MCF 10A (cell line): ENCODE results near the gene SLC35F4. TPM values are rescaled to one million over a fixed set of nuclear protein-coding genes. Genes with fewer than 3 reads are reported as not detected.
"Not testable (repeated sequence)": the region's sequence is repeated elsewhere in the genome, so short reads cannot be mapped to it uniquely, and the experiment has no call there.

ENCODE experiments used
- BruUV-seq: library from RNA; stranded (reverse); fragments of 400-500 nt; replicated peaks from 2 replicates; lab custom pipeline; 2021; lab: Mats Ljungman, UMichigan
- CTCF ChIA-PET: fragments of 300-600 bp; sonication (Branson Sonifier 250); formaldehyde crosslinking; extraction: SDS; loops from one replicate; lab custom pipeline; 2021; ENCODE audit warnings: antibody characterized with exemption, inconsistent platforms; lab: Yijun Ruan, JAX
- POLR2A ChIA-PET: fragments of 300-600, 350-650 bp; sonication (Branson Sonifier 250); formaldehyde crosslinking; extraction: SDS; loops from one replicate; lab custom pipeline; 2020; ENCODE audit warnings: antibody characterized with exemption, inconsistent platforms; lab: Yijun Ruan, JAX
- DNase-seq: peaks from one replicate; pipeline ENCODE4 v3.0.0-alpha.2; 2018; ENCODE audit not compliant: unreplicated experiment
- H3K27ac Mint-ChIP-seq: one replicate; pipeline ENCODE4 v1.8.0; 2022; ENCODE audit warnings: mild to moderate bottlenecking, low read depth, mixed read lengths; ENCODE audit not compliant: unreplicated experiment
- H3K27me3 Mint-ChIP-seq: one replicate; pipeline ENCODE4 v1.8.0; 2022; ENCODE audit warnings: mixed read lengths; ENCODE audit not compliant: insufficient read depth, unreplicated experiment
- H3K36me3 Mint-ChIP-seq: one replicate; pipeline ENCODE4 v1.8.0; 2022; ENCODE audit warnings: mild to moderate bottlenecking, moderate library complexity, mixed read lengths; ENCODE audit not compliant: insufficient read depth, unreplicated experiment
- H3K4me1 Mint-ChIP-seq: one replicate; pipeline ENCODE4 v1.8.0; 2022; ENCODE audit warnings: mixed read lengths; ENCODE audit not compliant: insufficient read depth, unreplicated experiment
- H3K4me3 Mint-ChIP-seq: one replicate; pipeline ENCODE4 v1.8.0; 2022; ENCODE audit warnings: mild to moderate bottlenecking, moderate library complexity, mixed read lengths; ENCODE audit not compliant: unreplicated experiment
- H3K9me3 Mint-ChIP-seq: one replicate; pipeline ENCODE4 v1.8.0; 2022; ENCODE audit warnings: mixed read lengths; ENCODE audit not compliant: unreplicated experiment
- CTCF ChIP-seq: fragments of 200-600 bp; IDR thresholded peaks from one replicate; pipeline ENCODE4 v1.8.0; 2022; ENCODE audit warnings: antibody characterized with exemption, mild to moderate bottlenecking; ENCODE audit not compliant: unreplicated experiment
- intact Hi-C: fragments of 100-400 bp; cut with micrococcal nuclease; formaldehyde crosslinking; loops from 2 replicates; pipeline ENCODE4 v1.14.1; 2022
- total RNA-seq: library from RNA; stranded (reverse); gene quantifications from 2 replicates; pipeline ENCODE4 v1.2.3, GENCODE V29; 2022

Gene SLC35F4
- total RNA-seq, 1 experiment from 2014 or later, result not detected

GRCh38 chr14:57714487-57714931 lies 151.4 kb downstream of the SLC35F4 start:
- Mint-ChIP-seq H3K4me3 (no peak overlapping the region), H3K27ac (no peak overlapping the region), H3K27me3 (no peaks in the 10 kb centered on the region), H3K4me1 (peaks cover 5% of the 10 kb centered on the region), H3K36me3 (no peaks in the 10 kb centered on the region), H3K9me3 (peaks cover 7% of the 10 kb centered on the region)
- no peak for TF ChIP-seq CTCF
- ChIA-PET POLR2A (no interaction called here), CTCF (interaction anchor here (0.6 to 1.3 kb wide), 5 partner anchors 21 to 763 kb away, joined by 3 to 5 read pairs (median 4); no protein-coding TSS in a partner anchor)
- BruUV-seq, result no TSS peak
- intact Hi-C loops, result loop anchor here (5.0 kb wide), 1 partner anchor 158 kb away; no protein-coding TSS in a partner anchor
- DNase-seq, result no peak

GRCh38 chr14:57712698-57713097 lies 153.2 kb downstream of the SLC35F4 start:
- intact Hi-C loops, result loop anchor here (5.0 kb wide), 1 partner anchor 160 kb away; no protein-coding TSS in a partner anchor
- ChIA-PET POLR2A (no interaction called here), CTCF (interaction anchor here (0.7 to 2.5 kb wide), 4 partner anchors 16 to 360 kb away, joined by 3 to 15 read pairs (median 8); no protein-coding TSS in a partner anchor)
- no TSS peak for BruUV-seq
- Mint-ChIP-seq H3K4me3 (no peak overlapping the region), H3K4me1 (peaks cover 5% of the 10 kb centered on the region), H3K9me3 (peaks cover 14% of the 10 kb centered on the region), H3K27ac (no peak overlapping the region), H3K36me3 (no peaks in the 10 kb centered on the region), H3K27me3 (no peaks in the 10 kb centered on the region)
- no peak for DNase-seq
- TF ChIP-seq CTCF, result no peak

GRCh38 chr14:57712102-57712501 lies 153.8 kb downstream of the SLC35F4 start:
- ChIA-PET CTCF (interaction anchor here (0.7 to 2.5 kb wide), 7 partner anchors 16 to 362 kb away, joined by 3 to 15 read pairs (median 4); no protein-coding TSS in a partner anchor), POLR2A (interaction anchor here (0.6 kb wide), 2 partner anchors 21 to 187 kb away, joined by 3 to 4 read pairs; no protein-coding TSS in a partner anchor)
- peaks cover 5% of the 10 kb centered on the region for H3K4me1 Mint-ChIP-seq
- BruUV-seq, result no TSS peak
- no peak for DNase-seq
- intact Hi-C loops, result loop anchor here (5.0 kb wide), 1 partner anchor 160 kb away; no protein-coding TSS in a partner anchor
- no peak overlapping the region for H3K27ac Mint-ChIP-seq
- H3K36me3 Mint-ChIP-seq, result no peaks in the 10 kb centered on the region
- peaks cover 14% of the 10 kb centered on the region for H3K9me3 Mint-ChIP-seq
- no peaks in the 10 kb centered on the region for H3K27me3 Mint-ChIP-seq
- no peak for TF ChIP-seq CTCF
- no peak overlapping the region for H3K4me3 Mint-ChIP-seq

- BruUV-seq, result no TSS peak
- H3K27me3 Mint-ChIP-seq, result no peaks in the 10 kb centered on the region
- peaks cover 8% of the 10 kb centered on the region for H3K9me3 Mint-ChIP-seq
- no peaks in the 10 kb centered on the region for H3K36me3 Mint-ChIP-seq
- CTCF ChIA-PET, result interaction anchor here (0.5 to 1.1 kb wide), 3 partner anchors 20 to 1322 kb away, joined by 3 read pairs; no protein-coding TSS in a partner anchor
- intact Hi-C loops, result loop anchor here (5.0 kb wide), 1 partner anchor 162 kb away; no protein-coding TSS in a partner anchor
- H3K4me1 Mint-ChIP-seq, result peaks cover 5% of the 10 kb centered on the region
- POLR2A ChIA-PET, result no interaction called here
- TF ChIP-seq CTCF, result no peak
- no peak for DNase-seq
- H3K4me3 Mint-ChIP-seq, result no peak overlapping the region
- H3K27ac Mint-ChIP-seq, result no peak overlapping the region
These were observed 156.0 kb downstream of the SLC35F4 start for GRCh38 chr14:57709909-57710308.

GRCh38 chr14:57709086-57709485 lies 156.8 kb downstream of the SLC35F4 start:
- H3K9me3 Mint-ChIP-seq, POLR2A ChIA-PET: not testable (repeated sequence)

More at GRCh38 chr14:57709086-57709485, 156.8 kb downstream of the SLC35F4 start:
- H3K27me3 Mint-ChIP-seq, intact Hi-C loops, H3K36me3 Mint-ChIP-seq, H3K4me1 Mint-ChIP-seq, DNase-seq, H3K27ac Mint-ChIP-seq, BruUV-seq, H3K4me3 Mint-ChIP-seq: not testable (repeated sequence)
- CTCF ChIA-PET, result interaction anchor here (1.1 kb wide), 1 partner anchor 163 kb away, joined by 3 read pairs; no protein-coding TSS in a partner anchor
